ENCODE results near the gene FADS2.

The FADS2 gene

DNA sequence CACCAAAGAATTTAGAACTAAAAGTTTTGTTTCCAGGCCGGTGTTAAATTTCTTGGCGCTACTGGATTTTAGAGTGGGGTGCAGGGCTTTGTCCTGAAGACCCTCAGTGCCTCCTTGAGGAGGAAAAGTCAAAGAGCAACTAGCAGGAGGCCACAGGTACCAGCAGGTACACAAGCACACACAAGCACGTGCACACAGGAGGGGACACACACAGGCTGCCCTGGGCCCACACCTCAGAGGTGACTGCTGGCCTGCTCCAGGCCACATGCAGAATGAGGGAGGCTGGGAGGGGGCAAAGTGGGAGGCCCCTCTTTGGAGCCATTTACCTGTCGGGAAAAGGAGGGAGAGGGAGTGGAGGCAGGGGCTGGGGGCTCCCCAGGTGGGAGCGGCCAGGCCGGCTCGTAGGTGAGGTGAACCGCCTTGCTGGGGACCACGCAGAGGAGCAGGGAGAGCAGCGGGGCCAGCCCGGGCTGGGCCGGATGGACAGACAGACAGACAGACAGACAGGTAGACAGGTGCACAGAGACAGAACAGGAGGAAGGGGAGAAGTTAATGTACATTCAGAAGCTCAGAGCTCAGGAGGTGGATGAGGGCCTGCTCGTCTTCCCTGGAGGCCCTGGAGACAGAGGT, 77.1 kb downstream of the FADS2 start:
- no peaks in the 10 kb centered on the region for H3K9me3 ChIP-seq (ENCODE audit: severe bottlenecking)
- no peak overlapping the region for H3K4me3 ChIP-seq (ENCODE audit: severe bottlenecking)
- H3K4me1 ChIP-seq (ENCODE audit: insufficient read depth, poor library complexity, severe bottlenecking) = no peaks in the 10 kb centered on the region
- H3K27ac ChIP-seq (ENCODE audit: poor library complexity, severe bottlenecking) = no peak overlapping the region
- ATAC-seq (ENCODE audit: low read depth) (no peak), DNase-seq (ENCODE audit: low spot score) (no peak)
- no peaks in the 10 kb centered on the region for H3K27me3 ChIP-seq (ENCODE audit: insufficient read depth, poor library complexity, severe bottlenecking)
- no peaks in the 10 kb centered on the region for H3K36me3 ChIP-seq (ENCODE audit: low read depth)
- TF ChIP-seq, protein P1, sequence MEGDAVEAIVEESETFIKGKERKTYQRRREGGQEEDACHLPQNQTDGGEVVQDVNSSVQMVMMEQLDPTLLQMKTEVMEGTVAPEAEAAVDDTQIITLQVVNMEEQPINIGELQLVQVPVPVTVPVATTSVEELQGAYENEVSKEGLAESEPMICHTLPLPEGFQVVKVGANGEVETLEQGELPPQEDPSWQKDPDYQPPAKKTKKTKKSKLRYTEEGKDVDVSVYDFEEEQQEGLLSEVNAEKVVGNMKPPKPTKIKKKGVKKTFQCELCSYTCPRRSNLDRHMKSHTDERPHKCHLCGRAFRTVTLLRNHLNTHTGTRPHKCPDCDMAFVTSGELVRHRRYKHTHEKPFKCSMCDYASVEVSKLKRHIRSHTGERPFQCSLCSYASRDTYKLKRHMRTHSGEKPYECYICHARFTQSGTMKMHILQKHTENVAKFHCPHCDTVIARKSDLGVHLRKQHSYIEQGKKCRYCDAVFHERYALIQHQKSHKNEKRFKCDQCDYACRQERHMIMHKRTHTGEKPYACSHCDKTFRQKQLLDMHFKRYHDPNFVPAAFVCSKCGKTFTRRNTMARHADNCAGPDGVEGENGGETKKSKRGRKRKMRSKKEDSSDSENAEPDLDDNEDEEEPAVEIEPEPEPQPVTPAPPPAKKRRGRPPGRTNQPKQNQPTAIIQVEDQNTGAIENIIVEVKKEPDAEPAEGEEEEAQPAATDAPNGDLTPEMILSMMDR (IDR thresholded peaks at IDR 0.05; ENCODE audit: poor library complexity, severe bottlenecking) = no peak

DNA sequence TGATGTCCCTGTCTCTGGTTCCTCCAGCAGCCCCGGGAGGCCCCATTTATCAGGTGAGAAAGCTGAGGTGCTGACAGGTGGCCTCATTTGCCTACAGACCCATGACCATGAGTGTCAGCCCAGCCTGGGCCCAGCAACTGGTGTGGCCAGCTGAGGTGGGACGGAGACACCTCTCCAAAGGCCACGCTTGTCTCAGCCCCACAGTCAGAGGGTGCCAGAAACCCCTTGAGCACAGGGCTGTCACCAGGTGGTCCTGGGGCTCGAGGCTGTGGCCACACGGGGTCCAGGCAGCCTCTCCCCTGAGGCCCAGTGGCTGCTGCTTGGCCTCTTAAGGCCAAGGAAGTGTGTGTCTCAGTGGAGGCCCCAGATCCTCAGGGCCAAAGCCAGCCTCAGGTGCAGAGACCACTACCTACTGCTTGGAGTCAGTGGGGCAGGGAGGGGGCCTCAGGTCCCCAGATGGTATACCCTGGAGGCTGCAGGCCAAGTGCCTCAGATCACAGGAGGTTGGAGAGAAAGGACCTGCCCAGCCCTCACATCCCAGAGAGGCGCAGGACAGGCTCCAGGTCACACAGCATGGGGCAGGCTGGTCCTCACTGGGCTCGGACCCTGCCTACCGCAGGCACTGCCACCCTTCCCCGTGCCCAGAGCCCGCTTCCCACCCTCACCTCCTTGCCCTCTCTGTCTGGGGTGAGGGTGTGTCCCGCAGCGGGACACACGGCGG, 77.9 kb downstream of the FADS2 start:
- DNase-seq (ENCODE audit: low spot score) (no peak), ATAC-seq (ENCODE audit: low read depth) (no peak; the same call in 2 of the 3 replicates)
- H3K27me3 ChIP-seq (ENCODE audit: insufficient read depth, poor library complexity, severe bottlenecking) = no peaks in the 10 kb centered on the region
- TF ChIP-seq, protein P1 (IDR thresholded peaks at IDR 0.05; ENCODE audit: poor library complexity, severe bottlenecking) = no peak
- H3K9me3 ChIP-seq (ENCODE audit: severe bottlenecking) = no peaks in the 10 kb centered on the region
- no peaks in the 10 kb centered on the region for H3K36me3 ChIP-seq (ENCODE audit: low read depth)
- no peaks in the 10 kb centered on the region for H3K4me1 ChIP-seq (ENCODE audit: insufficient read depth, poor library complexity, severe bottlenecking)
- H3K27ac ChIP-seq (ENCODE audit: poor library complexity, severe bottlenecking) = no peak overlapping the region
- H3K4me3 ChIP-seq (ENCODE audit: severe bottlenecking) = no peak overlapping the region

DNA sequence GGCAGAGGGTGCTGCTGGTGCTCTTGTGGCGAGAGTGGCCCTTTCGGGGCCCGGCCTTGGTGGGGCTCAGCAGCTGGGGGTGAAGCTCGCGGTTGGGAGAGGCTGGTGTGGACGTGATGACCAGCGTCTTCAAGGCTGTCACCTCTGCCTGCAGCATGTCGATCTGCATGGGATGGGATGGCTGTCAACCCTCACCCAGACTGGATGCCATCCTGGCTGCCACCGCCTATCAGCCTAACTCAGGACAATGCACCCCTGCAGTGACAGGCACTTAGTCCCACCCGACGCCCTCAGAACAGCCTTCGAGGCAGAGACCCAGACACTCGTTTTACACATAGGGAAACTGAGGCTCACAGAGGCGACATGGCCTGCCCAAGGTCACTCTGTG, 78.4 kb downstream of the FADS2 start:
- Histone ChIP-seq H3K9me3 (ENCODE audit: severe bottlenecking) (no peaks in the 10 kb centered on the region), H3K36me3 (ENCODE audit: low read depth) (no peaks in the 10 kb centered on the region), H3K27ac (ENCODE audit: poor library complexity, severe bottlenecking) (no peak overlapping the region), H3K4me3 (ENCODE audit: severe bottlenecking) (no peak overlapping the region), H3K4me1 (ENCODE audit: insufficient read depth, poor library complexity, severe bottlenecking) (no peaks in the 10 kb centered on the region), H3K27me3 (ENCODE audit: insufficient read depth, poor library complexity, severe bottlenecking) (no peaks in the 10 kb centered on the region)
- ATAC-seq (ENCODE audit: low read depth) (no peak), DNase-seq (ENCODE audit: low spot score) (no peak)
- TF ChIP-seq, protein P1 (IDR thresholded peaks at IDR 0.05; ENCODE audit: poor library complexity, severe bottlenecking) = no peak

DNA sequence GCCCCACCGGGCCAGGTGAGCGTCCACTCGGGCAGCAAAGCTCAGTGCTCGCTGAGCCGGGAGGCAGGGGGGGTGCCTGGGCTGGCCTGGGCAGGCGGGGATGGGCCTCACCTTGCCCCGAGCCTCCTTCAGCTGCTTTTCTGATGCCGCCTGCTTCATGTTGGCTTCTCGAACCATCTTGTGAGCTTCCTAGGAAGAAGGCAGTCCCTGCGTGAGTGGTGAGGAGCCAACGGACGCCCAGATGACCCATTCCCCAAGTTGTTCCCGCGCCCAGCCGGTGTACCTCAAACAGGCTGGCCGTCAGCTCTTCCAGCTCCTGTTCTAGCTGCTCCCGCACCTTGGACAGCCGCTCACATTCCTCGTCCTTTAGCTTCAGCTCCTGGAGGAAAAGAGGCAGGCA, 79.2 kb downstream of the FADS2 start:
- no peaks in the 10 kb centered on the region for H3K27me3 ChIP-seq (ENCODE audit: insufficient read depth, poor library complexity, severe bottlenecking)
- H3K9me3 ChIP-seq (ENCODE audit: severe bottlenecking) = no peaks in the 10 kb centered on the region
- H3K4me3 ChIP-seq (ENCODE audit: severe bottlenecking) = no peak overlapping the region
- ATAC-seq (ENCODE audit: low read depth) (no peak), DNase-seq (ENCODE audit: low spot score) (no peak)
- no peaks in the 10 kb centered on the region for H3K4me1 ChIP-seq (ENCODE audit: insufficient read depth, poor library complexity, severe bottlenecking)
- TF ChIP-seq, protein P1 (IDR thresholded peaks at IDR 0.05; ENCODE audit: poor library complexity, severe bottlenecking) = no peak
- no peaks in the 10 kb centered on the region for H3K36me3 ChIP-seq (ENCODE audit: low read depth)
- H3K27ac ChIP-seq (ENCODE audit: poor library complexity, severe bottlenecking) = no peak overlapping the region

Data from RWPE2 (cell line).